ENCODE measurements around the gene CNTROB. TPM values are rescaled to one million over a fixed set of nuclear protein-coding genes. Genes with fewer than 3 reads are reported as not detected.

CNTROB gene
- total RNA-seq, 2 donors from 2014 or later, result 61.0 to 62.6 TPM

GRCh38 chr17:7915611-7916384 lies 16.2 kb upstream of the CNTROB start, which contains the start of gene RNF227:
Gene RNF227, minus strand, starts transcription at chr17:7916289. Its CDS starts 94 bp downstream, at chr17:7916195.
- peak; percentile 85 for ATAC-seq (replicated peaks in 1 of 2)
- peaks cover 0 to 3% of the 10 kb centered on the region in 2 donors for H3K36me3 Mint-ChIP-seq (ENCODE audit: insufficient read depth in 2 of 2)
- peak; percentile 88 to 90 for DNase-seq
- H3K27ac Mint-ChIP-seq, result peak within 1 kb of the TSS; percentile 78
- peaks cover 35% of the 10 kb centered on the region for H3K4me1 Mint-ChIP-seq (ENCODE audit: low read depth)
- peak within 1 kb of the TSS; percentile 87 to 88 for H3K4me3 Mint-ChIP-seq
- no peaks in the 10 kb centered on the region for H3K9me3 Mint-ChIP-seq
- no peaks in the 10 kb centered on the region for H3K27me3 Mint-ChIP-seq (ENCODE audit: low read depth)

GRCh38 chr17:7916385-7916682 lies 15.7 kb upstream of the CNTROB start:
- peaks cover 36% of the 10 kb centered on the region for H3K4me1 Mint-ChIP-seq (ENCODE audit: low read depth)
- H3K27ac Mint-ChIP-seq, result peak overlapping the region; percentile 40
- peaks cover 0 to 2% of the 10 kb centered on the region in 2 donors for H3K36me3 Mint-ChIP-seq (ENCODE audit: insufficient read depth in 2 of 2)
- no peaks in the 10 kb centered on the region for H3K27me3 Mint-ChIP-seq (ENCODE audit: low read depth)
- H3K4me3 Mint-ChIP-seq, result peak overlapping the region; percentile 87 to 88
- ATAC-seq (replicated peaks in 1 of 2) (no peak), DNase-seq (no peak)
- no peaks in the 10 kb centered on the region for H3K9me3 Mint-ChIP-seq

- no peaks in the 10 kb centered on the region for H3K27me3 Mint-ChIP-seq (ENCODE audit: low read depth)
- H3K4me1 Mint-ChIP-seq (ENCODE audit: low read depth), result peaks cover 41% of the 10 kb centered on the region
- H3K4me3 Mint-ChIP-seq, result peak overlapping the region; percentile 87 to 88
- DNase-seq (no peak), ATAC-seq (replicated peaks in 1 of 2) (no peak)
- no peaks in the 10 kb centered on the region for H3K9me3 Mint-ChIP-seq
- H3K27ac Mint-ChIP-seq, result peak overlapping the region; percentile 40
- H3K36me3 Mint-ChIP-seq (ENCODE audit: insufficient read depth in 2 of 2), result peaks cover 0 to 2% of the 10 kb centered on the region in 2 donors
Observed at GRCh38 chr17:7916808-7917207, 15.2 kb upstream of the CNTROB start.

GRCh38 chr17:7922269-7922844 lies 9.6 kb upstream of the CNTROB start:
- H3K9me3 Mint-ChIP-seq, result no peaks in the 10 kb centered on the region
- H3K4me3 Mint-ChIP-seq, result peak overlapping the region; percentile 84 to 86
- H3K27ac Mint-ChIP-seq, result peak overlapping the region; percentile 77
- ATAC-seq (replicated peaks in 1 of 2) (peak; percentile 50 to 59), DNase-seq (no peak)
- H3K4me1 Mint-ChIP-seq (ENCODE audit: low read depth), result peaks cover 24% of the 10 kb centered on the region
- H3K36me3 Mint-ChIP-seq (ENCODE audit: insufficient read depth in 2 of 2), result no peaks in the 10 kb centered on the region
- H3K27me3 Mint-ChIP-seq (ENCODE audit: low read depth), result no peaks in the 10 kb centered on the region

GRCh38 chr17:7922845-7923628 lies 9.0 kb upstream of the CNTROB start:
- H3K4me1 Mint-ChIP-seq (ENCODE audit: low read depth), result peaks cover 24% of the 10 kb centered on the region
- H3K27me3 Mint-ChIP-seq (ENCODE audit: low read depth), result no peaks in the 10 kb centered on the region
- H3K9me3 Mint-ChIP-seq, result no peaks in the 10 kb centered on the region
- DNase-seq (peak; percentile 86), ATAC-seq (replicated peaks in 1 of 2) (peak; percentile 95 to 98)
- H3K36me3 Mint-ChIP-seq (ENCODE audit: insufficient read depth in 2 of 2), result peaks cover 0 to 1% of the 10 kb centered on the region in 2 donors
- peak overlapping the region; percentile 77 for H3K27ac Mint-ChIP-seq
- peak overlapping the region; percentile 84 to 86 for H3K4me3 Mint-ChIP-seq

GRCh38 chr17:7927596-7927995 lies 4.4 kb upstream of the CNTROB start:
- no peak overlapping the region for H3K27ac Mint-ChIP-seq
- peaks cover 3 to 4% of the 10 kb centered on the region in 2 donors for H3K36me3 Mint-ChIP-seq (ENCODE audit: insufficient read depth in 2 of 2)
- no peaks in the 10 kb centered on the region for H3K9me3 Mint-ChIP-seq
- ATAC-seq (replicated peaks in 1 of 2), result no peak
- H3K4me1 Mint-ChIP-seq (ENCODE audit: low read depth), result peaks cover 30% of the 10 kb centered on the region
- no peaks in the 10 kb centered on the region for H3K27me3 Mint-ChIP-seq (ENCODE audit: low read depth)
- H3K4me3 Mint-ChIP-seq, result no peak overlapping the region
- no peak for DNase-seq

GRCh38 chr17:7929158-7930023 lies 2.6 kb upstream of the CNTROB start, which contains the start of gene KCNAB3:
Gene KCNAB3, minus strand, starts transcription at chr17:7929856. Its CDS starts 421 bp downstream, at chr17:7929435.
- H3K4me1 Mint-ChIP-seq (ENCODE audit: low read depth), result peaks cover 37% of the 10 kb centered on the region
- peak; percentile 18 to 39 for ATAC-seq (replicated peaks in 1 of 2)
- no peaks in the 10 kb centered on the region for H3K27me3 Mint-ChIP-seq (ENCODE audit: low read depth)
- peak; percentile 52 to 79 for DNase-seq
- H3K27ac Mint-ChIP-seq, result no peak within 1 kb of the TSS
- peak within 1 kb of the TSS; percentile 87 to 96 for H3K4me3 Mint-ChIP-seq
- peaks cover 3 to 7% of the 10 kb centered on the region in 2 donors for H3K36me3 Mint-ChIP-seq (ENCODE audit: insufficient read depth in 2 of 2)
- no peaks in the 10 kb centered on the region for H3K9me3 Mint-ChIP-seq

GRCh38 chr17:7930841-7931631 lies 970 bp upstream of the CNTROB start:
- Mint-ChIP-seq H3K4me1 (ENCODE audit: low read depth) (peaks cover 51% of the 10 kb centered on the region), H3K27me3 (ENCODE audit: low read depth) (no peaks in the 10 kb centered on the region), H3K4me3 (peak overlapping the region; percentile 87 to 96), H3K36me3 (ENCODE audit: insufficient read depth in 2 of 2) (peaks cover 5 to 7% of the 10 kb centered on the region in 2 donors), H3K27ac (no peak overlapping the region), H3K9me3 (no peaks in the 10 kb centered on the region)
- no peak for DNase-seq
- ATAC-seq (replicated peaks in 1 of 2), result no peak

- Mint-ChIP-seq H3K36me3 (ENCODE audit: insufficient read depth in 2 of 2) (peaks cover 9 to 11% of the 10 kb centered on the region in 2 donors), H3K4me3 (peak overlapping the region; percentile 87 to 96), H3K27me3 (ENCODE audit: low read depth) (no peaks in the 10 kb centered on the region), H3K9me3 (no peaks in the 10 kb centered on the region), H3K4me1 (ENCODE audit: low read depth) (peaks cover 57% of the 10 kb centered on the region), H3K27ac (peak overlapping the region; percentile 72)
- ATAC-seq (replicated peaks in 1 of 2), result peak; percentile 20 to 35
- peak; percentile 36 to 37 for DNase-seq
Observed at GRCh38 chr17:7932483-7932891, 481 bp downstream of the CNTROB start.

GRCh38 chr17:7932949-7933348 lies 943 bp downstream of the CNTROB start:
- peaks cover 8 to 11% of the 10 kb centered on the region in 2 donors for H3K36me3 Mint-ChIP-seq (ENCODE audit: insufficient read depth in 2 of 2)
- ATAC-seq (replicated peaks in 1 of 2) (no peak), DNase-seq (peak; percentile 51 to 54)

GRCh38 chr17:7935859-7936258 lies 3.9 kb downstream of the CNTROB start:
- ATAC-seq (replicated peaks in 1 of 2) (no peak), DNase-seq (no peak)
- H3K4me3 Mint-ChIP-seq, result no peak overlapping the region
- no peak overlapping the region for H3K27ac Mint-ChIP-seq
- H3K27me3 Mint-ChIP-seq (ENCODE audit: low read depth), result no peaks in the 10 kb centered on the region
- H3K4me1 Mint-ChIP-seq (ENCODE audit: low read depth), result peaks cover 43% of the 10 kb centered on the region
- no peaks in the 10 kb centered on the region for H3K9me3 Mint-ChIP-seq
- peaks cover 11 to 24% of the 10 kb centered on the region in 2 donors for H3K36me3 Mint-ChIP-seq (ENCODE audit: insufficient read depth in 2 of 2)

More at GRCh38 chr17:7932949-7933348, 943 bp downstream of the CNTROB start:
- Mint-ChIP-seq H3K27me3 (ENCODE audit: low read depth) (no peaks in the 10 kb centered on the region), H3K4me1 (ENCODE audit: low read depth) (peaks cover 57% of the 10 kb centered on the region), H3K4me3 (peak overlapping the region; percentile 87 to 96), H3K27ac (peak overlapping the region; percentile 8), H3K9me3 (no peaks in the 10 kb centered on the region)

Data from activated T-cell treated with anti-CD3 and anti-CD28 coated beads, Interleukin-2, amount 50 U/mL, for 72 hours (primary cell).